ENCODE results near the gene MGAT4D. TPM values are rescaled to one million over a fixed set of nuclear protein-coding genes. Genes with fewer than 3 reads are reported as not detected.

Gene MGAT4D
- total and polyA plus RNA-seq, 2 experiments from 2014 or later, result not detected

GRCh38 chr4:140427919-140428471 lies 70.1 kb downstream of the MGAT4D start:
- H2AFZ ChIP-seq, result peak overlapping the region; percentile 82; the same call in 1 of the 2 replicates
- H3K4me1 Mint-ChIP-seq, result peaks cover 14% of the 10 kb centered on the region; the same call in 2 of the 3 replicates
- peak overlapping the region; percentile 83 for H3K4me3 Mint-ChIP-seq
- ATAC-seq (no peak), DNase-seq (ENCODE audit: low spot score) (peak; percentile 17)
- no peaks in the 10 kb centered on the region for H3K27me3 Mint-ChIP-seq (ENCODE audit: insufficient read depth, low read depth, poor library complexity)
- no peaks in the 10 kb centered on the region for H4K20me1 ChIP-seq (replicated peaks; ENCODE audit: insufficient read depth)
- H3K4me2 ChIP-seq, result peak overlapping the region; percentile 81
- H3K36me3 Mint-ChIP-seq (ENCODE audit: low read depth), result no peaks in the 10 kb centered on the region
- no peak overlapping the region for H3K27ac ChIP-seq (ENCODE audit: low read depth)
- no peaks in the 10 kb centered on the region for H3K9me3 Mint-ChIP-seq
- H3K79me2 ChIP-seq (replicated peaks; ENCODE audit: insufficient read depth), result no peaks in the 10 kb centered on the region
- no peak for TF ChIP-seq STAT1 (IDR thresholded peaks at IDR 0.05; ENCODE audit: unreplicated experiment)
- TF ChIP-seq EZH2phosphoT487 (IDR thresholded peaks at IDR 0.05; ENCODE audit: unreplicated experiment), result no peak
- TF ChIP-seq EZH2 (IDR thresholded peaks at IDR 0.05; ENCODE audit: low read depth, unreplicated experiment), result no peak
- no peak for TF ChIP-seq NANOG (IDR thresholded peaks at IDR 0.05; ENCODE audit: borderline replicate concordance)
- TF ChIP-seq JUNB (IDR thresholded peaks at IDR 0.05; ENCODE audit: unreplicated experiment), result no peak
- TF ChIP-seq ZNF331 (CRISPR knock-in tag; IDR thresholded peaks at IDR 0.05; ENCODE audit: low read depth), result no peak
- no peak for TF ChIP-seq POLR2AphosphoS5 (IDR thresholded peaks at IDR 0.05; ENCODE audit: low read depth)
- TF ChIP-seq, protein P1, sequence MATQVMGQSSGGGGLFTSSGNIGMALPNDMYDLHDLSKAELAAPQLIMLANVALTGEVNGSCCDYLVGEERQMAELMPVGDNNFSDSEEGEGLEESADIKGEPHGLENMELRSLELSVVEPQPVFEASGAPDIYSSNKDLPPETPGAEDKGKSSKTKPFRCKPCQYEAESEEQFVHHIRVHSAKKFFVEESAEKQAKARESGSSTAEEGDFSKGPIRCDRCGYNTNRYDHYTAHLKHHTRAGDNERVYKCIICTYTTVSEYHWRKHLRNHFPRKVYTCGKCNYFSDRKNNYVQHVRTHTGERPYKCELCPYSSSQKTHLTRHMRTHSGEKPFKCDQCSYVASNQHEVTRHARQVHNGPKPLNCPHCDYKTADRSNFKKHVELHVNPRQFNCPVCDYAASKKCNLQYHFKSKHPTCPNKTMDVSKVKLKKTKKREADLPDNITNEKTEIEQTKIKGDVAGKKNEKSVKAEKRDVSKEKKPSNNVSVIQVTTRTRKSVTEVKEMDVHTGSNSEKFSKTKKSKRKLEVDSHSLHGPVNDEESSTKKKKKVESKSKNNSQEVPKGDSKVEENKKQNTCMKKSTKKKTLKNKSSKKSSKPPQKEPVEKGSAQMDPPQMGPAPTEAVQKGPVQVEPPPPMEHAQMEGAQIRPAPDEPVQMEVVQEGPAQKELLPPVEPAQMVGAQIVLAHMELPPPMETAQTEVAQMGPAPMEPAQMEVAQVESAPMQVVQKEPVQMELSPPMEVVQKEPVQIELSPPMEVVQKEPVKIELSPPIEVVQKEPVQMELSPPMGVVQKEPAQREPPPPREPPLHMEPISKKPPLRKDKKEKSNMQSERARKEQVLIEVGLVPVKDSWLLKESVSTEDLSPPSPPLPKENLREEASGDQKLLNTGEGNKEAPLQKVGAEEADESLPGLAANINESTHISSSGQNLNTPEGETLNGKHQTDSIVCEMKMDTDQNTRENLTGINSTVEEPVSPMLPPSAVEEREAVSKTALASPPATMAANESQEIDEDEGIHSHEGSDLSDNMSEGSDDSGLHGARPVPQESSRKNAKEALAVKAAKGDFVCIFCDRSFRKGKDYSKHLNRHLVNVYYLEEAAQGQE (IDR thresholded peaks at IDR 0.05; ENCODE audit: unreplicated experiment), result no peak
- H3K4me3 ChIP-seq, result peak overlapping the region; percentile 80
- 0 out of 2 replicates have a peak, but pooled peaks cover 4% of the 10 kb centered on the region for H3K9me2 ChIP-seq (ENCODE audit: insufficient read depth)
- H3K36me3 ChIP-seq (ENCODE audit: insufficient read depth), result no peaks in the 10 kb centered on the region
- no peaks in the 10 kb centered on the region for H3K27me3 ChIP-seq (ENCODE audit: insufficient read depth)
- no peaks in the 10 kb centered on the region; the same call in none of the 2 replicates for H3K4me1 ChIP-seq (ENCODE audit: insufficient read depth)
- no peaks in the 10 kb centered on the region for H3F3A ChIP-seq (replicated peaks; ENCODE audit: low read depth)
- peak overlapping the region; percentile 47; the same call in 1 of the 2 replicates for H3K27ac Mint-ChIP-seq

DNA sequence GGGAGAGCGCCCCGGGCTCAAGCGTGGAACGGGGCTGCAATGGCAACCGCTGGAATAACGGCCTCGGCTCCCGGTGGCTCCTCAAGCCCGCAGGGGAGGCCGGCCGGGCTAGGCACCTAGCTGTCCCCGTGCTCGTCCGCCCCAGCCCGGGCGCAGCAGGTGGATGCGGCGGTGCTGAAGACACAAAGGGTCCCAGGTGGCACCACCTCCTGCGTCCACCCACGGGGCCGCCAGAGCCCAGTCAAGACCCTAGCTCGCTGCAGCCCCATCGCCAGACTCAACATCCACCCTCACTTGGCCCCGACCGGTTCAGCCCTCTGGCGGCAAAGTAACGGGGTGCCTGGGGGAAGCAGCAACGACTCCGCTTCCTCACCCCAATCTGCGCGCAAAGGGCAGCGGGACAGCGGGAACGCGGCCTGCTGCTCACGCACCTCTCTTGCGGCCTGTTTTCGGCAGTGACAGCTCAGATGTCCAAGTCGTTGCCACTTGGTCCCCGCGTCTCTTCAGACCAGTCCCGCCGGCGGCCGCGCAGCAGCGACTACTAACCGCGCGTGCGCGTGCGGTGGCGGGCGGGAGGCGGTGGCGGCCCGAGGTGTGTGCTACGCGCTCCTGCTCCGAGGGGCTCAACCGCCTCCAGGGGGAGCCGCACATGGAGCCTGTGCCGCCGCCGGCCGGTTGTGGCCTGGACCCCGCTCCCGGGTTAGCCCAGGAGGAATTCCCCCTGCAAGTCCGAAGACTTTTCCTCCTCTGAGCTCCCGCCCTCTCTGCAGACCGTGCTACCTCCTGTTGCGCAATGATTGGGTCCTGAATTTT lies 70.8 kb downstream of the MGAT4D start, which contains the start of gene CLGN:
CLGN (minus strand) TSS at position 543 of the 813 bp plus-strand sequence. CDS start 14,570 bp downstream, outside the sequence.
- ATAC-seq (peak; percentile 96), DNase-seq (ENCODE audit: low spot score) (peak; percentile 94)
- no peaks in the 10 kb centered on the region for H3K27me3 ChIP-seq (ENCODE audit: insufficient read depth)
- peak within 1 kb of the TSS; percentile 47; the same call in 1 of the 2 replicates for H3K27ac Mint-ChIP-seq
- H3K4me2 ChIP-seq, result peak within 1 kb of the TSS; percentile 81
- no peak within 1 kb of the TSS for H3K27ac ChIP-seq (ENCODE audit: low read depth)
- H3K36me3 Mint-ChIP-seq (ENCODE audit: low read depth), result no peaks in the 10 kb centered on the region
- H3K9me2 ChIP-seq (ENCODE audit: insufficient read depth), result no peaks in the 10 kb centered on the region
- peak within 1 kb of the TSS; percentile 80 for H3K4me3 ChIP-seq
- no peaks in the 10 kb centered on the region for H3K79me2 ChIP-seq (replicated peaks; ENCODE audit: insufficient read depth)
- H2AFZ ChIP-seq, result peak within 1 kb of the TSS; percentile 98
- H3K36me3 ChIP-seq (ENCODE audit: insufficient read depth), result no peaks in the 10 kb centered on the region
- no peaks in the 10 kb centered on the region for H3K27me3 Mint-ChIP-seq (ENCODE audit: insufficient read depth, low read depth, poor library complexity)
- no peaks in the 10 kb centered on the region for H3K9me3 Mint-ChIP-seq
- H3K4me1 Mint-ChIP-seq, result peaks cover 14% of the 10 kb centered on the region; the same call in 2 of the 3 replicates
- H3K4me1 ChIP-seq (ENCODE audit: insufficient read depth), result no peaks in the 10 kb centered on the region; the same call in none of the 2 replicates
- H3K4me3 Mint-ChIP-seq, result peak within 1 kb of the TSS; percentile 83
- H4K20me1 ChIP-seq (replicated peaks; ENCODE audit: insufficient read depth), result no peaks in the 10 kb centered on the region
- no peaks in the 10 kb centered on the region for H3F3A ChIP-seq (replicated peaks; ENCODE audit: low read depth)
- TF ChIP-seq JUNB (IDR thresholded peaks at IDR 0.05; ENCODE audit: unreplicated experiment) (no peak), EZH2phosphoT487 (IDR thresholded peaks at IDR 0.05; ENCODE audit: unreplicated experiment) (no peak), CTCF (conservative IDR thresholded peaks at IDR 0.05; ENCODE audit: low read depth in 2 of 2) (peak; percentile 53 to 77), ZNF114 (CRISPR knock-in tag; IDR thresholded peaks at IDR 0.05) (no peak), ZNF331 (CRISPR knock-in tag; IDR thresholded peaks at IDR 0.05; ENCODE audit: low read depth) (no peak), STAT1 (IDR thresholded peaks at IDR 0.05; ENCODE audit: unreplicated experiment) (no peak), ETS1 (IDR thresholded peaks at IDR 0.05) (0 out of 2 replicates have a peak, but pooled peaks have one; percentile 35), NANOG (IDR thresholded peaks at IDR 0.05; ENCODE audit: borderline replicate concordance) (no peak)
- TF ChIP-seq, protein P1 (IDR thresholded peaks at IDR 0.05; ENCODE audit: unreplicated experiment), result no peak

Measured in GM23338 (cell line).